ENCODE measurements around the gene VSIR. TPM values are rescaled to one million over a fixed set of nuclear protein-coding genes. Genes with fewer than 3 reads are reported as not detected.

Gene VSIR
- total and polyA plus RNA-seq, 9 of the 15 experiments (the other 6 are each of a cell fraction or from before 2014, with no cell fraction given) = 0.14 to 20.5 (median 9.3) TPM

GRCh38 chr10:71782221-71782916 is 9.0 kb upstream of the VSIR start:
- FAIRE-seq = no peak
- in situ Hi-C loops (cut with MboI) = no loop called here
- BruUV-seq (replicated peaks) = no TSS peak
- Histone ChIP-seq H3K4me2 (ENCODE audit: insufficient read depth, low read length) (no peak overlapping the region), H3K27ac (ENCODE audit: extremely low read depth, low read depth, low read length) (no peak overlapping the region), H3K9me1 (ENCODE audit: control insufficient read depth, insufficient read depth, low read length) (no peaks in the 10 kb centered on the region), H4K20me1 (replicated peaks; ENCODE audit: control insufficient read depth, insufficient read depth, low read length) (0 out of 2 replicates have a peak, but pooled peaks cover 6% of the 10 kb centered on the region), H3K4me3 (no peak overlapping the region), H3K79me2 (ENCODE audit: control insufficient read depth, insufficient read depth, low read length) (no peaks in the 10 kb centered on the region), H2AFZ (ENCODE audit: low read depth, low read length) (no peak overlapping the region), H3K9ac (ENCODE audit: insufficient read depth in 1 of 2, low read depth in 2 of 2, low read length in 2 of 2) (no peak overlapping the region), H3K9me3 (replicated peaks; ENCODE audit: control insufficient read depth, insufficient read depth, low read depth, low read length) (no peaks in the 10 kb centered on the region), H3K36me3 (ENCODE audit: control insufficient read depth, insufficient read depth, low read length) (no peaks in the 10 kb centered on the region), H3K27me3 (ENCODE audit: control insufficient read depth in 2 of 2, insufficient read depth in 2 of 2, low read length in 2 of 2) (peaks cover 35 to 67% of the 10 kb centered on the region in 2 experiments), H3K4me1 (replicated peaks in 1 of 2; ENCODE audit: control insufficient read depth in 2 of 2, insufficient read depth in 2 of 2, low read length in 2 of 2) (no peaks in the 10 kb centered on the region)
- intact Hi-C loops (cut with micrococcal nuclease) = no loop called here
- WGBS (ENCODE audit: insufficient coverage, low coverage, missing lambda C conversion rate) = 11% methylated on average over 6 of the region's 6 CpGs
- ChIA-PET CTCF (ENCODE audit: low intra/inter-chr PET ratio) (interaction anchor here (1.2 kb wide), 1 partner anchor 114 kb away, joined by 3 read pairs; no protein-coding TSS in a partner anchor), POLR2A (interaction anchor here (0.6 to 1.4 kb wide), 2 partner anchors 9 to 1429 kb away, joined by 3 to 5 read pairs; partner anchors contain the start of gene VSIR)
- no peak for ATAC-seq
- DNase-seq (ENCODE audit: extremely low read depth in 1 of 4, low spot score in 3 of 4) = no peak
- TF ChIP-seq ASH1L (IDR thresholded peaks at IDR 0.05; ENCODE audit: borderline replicate concordance, low read depth, partially characterized antibody) (no peak), HDAC2 (IDR thresholded peaks at IDR 0.05) (peak; percentile 79; the same call in 1 of the 2 replicates), MXI1 (IDR thresholded peaks at IDR 0.05; ENCODE audit: low read depth, low read length) (no peak), MTA2 (IDR thresholded peaks at IDR 0.05; ENCODE audit: low read depth) (no peak), KDM1A (IDR thresholded peaks at IDR 0.05) (peak in 1 of 2 experiments; percentile 83; a peak in 3 of 4 replicates), CREB5 (CRISPR knock-in tag; IDR thresholded peaks at IDR 0.05) (no peak), AFF4 (CRISPR knock-in tag; IDR thresholded peaks at IDR 0.05) (no peak), MITF (IDR thresholded peaks at IDR 0.05) (no peak), ZNF764 (CRISPR knock-in tag; IDR thresholded peaks at IDR 0.05; ENCODE audit: low read depth) (no peak), POU5F1 (IDR thresholded peaks at IDR 0.05; ENCODE audit: borderline replicate concordance, low read depth, low read length, partially characterized antibody) (no peak), ZNF76 (CRISPR knock-in tag; IDR thresholded peaks at IDR 0.05; ENCODE audit: borderline replicate concordance) (no peak), ADNP (tag; IDR thresholded peaks at IDR 0.05) (peak; percentile 83), CBX1 (IDR thresholded peaks at IDR 0.05; ENCODE audit: low read depth) (peak; percentile 71; the same call in 1 of the 2 replicates), POLR2B (IDR thresholded peaks at IDR 0.05; ENCODE audit: low read depth, partially characterized antibody) (no peak), WHSC1 (IDR thresholded peaks at IDR 0.05; ENCODE audit: low read length) (no peak), MAX (CRISPR knock-in tag; IDR thresholded peaks at IDR 0.05) (no peak)
